B cell (primary cell): Measurements from ENCODE around the gene RNF181. TPM values are rescaled to one million over a fixed set of nuclear protein-coding genes. Genes with fewer than 3 reads are reported as not detected.
A peak's percentile ranks its signal among the peaks of the same experiment; 100 is the strongest.

Experiments
- ATAC-seq: fragments of 200-7000 bp; cut with Tn5 transposase; one replicate; pipeline ENCODE4 v1.10.0; 2021; ENCODE audit warnings: low read depth, mild to moderate bottlenecking, moderate number of reproducible peaks, moderate library complexity
- CTCF ChIA-PET: fragments of 350-600 bp; sonication (Branson Sonifier 250); formaldehyde crosslinking; loops from one replicate; lab custom pipeline; 2021; ENCODE audit warnings: antibody characterized with exemption, inconsistent platforms; lab: Charles Lee
- POLR2A ChIA-PET: fragments of 350-600 bp; sonication (Branson Sonifier 250); formaldehyde crosslinking; loops from one replicate; lab custom pipeline; 2021; ENCODE audit warnings: antibody characterized with exemption; lab: Charles Lee
- DNase-seq: peaks from one replicate; pipeline ENCODE4 v3.0.0; 2013
- H2AFZ ChIP-seq: 2 replicates; pipeline ENCODE4 v1.6.1; 2012; ENCODE audit warnings: mild to moderate bottlenecking, low read depth, low read length; ENCODE audit not compliant: insufficient read depth, poor library complexity, severe bottlenecking
- H3K27ac ChIP-seq, 2 donors: 1 replicate in 1 of 2; 2 replicates in 1 of 2; pipeline ENCODE4 v1.5.1; 2012 to 2013; ENCODE audit warnings: low read length in 2 of 2, mild to moderate bottlenecking in 2 of 2, moderate library complexity in 1 of 2
- H3K27me3 ChIP-seq, 4 experiments: fragments of 200-600 bp in 1 of 4; sonication (generic) in 1 of 4; replicated peaks in 1 of 4; 1 replicate in 2 of 4; 2 replicates in 2 of 4; pipeline versions ENCODE4 v1.6.1 to v1.7.0; 2013 to 2016; ENCODE audit warnings: low read length in 3 of 4, mild to moderate bottlenecking in 2 of 4, mixed read lengths in 1 of 4, moderate library complexity in 1 of 4; ENCODE audit not compliant: insufficient read depth in 4 of 4, control insufficient read depth in 3 of 4; ENCODE audit errors: control extremely low read depth in 1 of 4
- H3K36me3 ChIP-seq, 2 experiments: replicated peaks in 1 of 2; 1 replicate in 1 of 2; 2 replicates in 1 of 2; pipeline versions ENCODE4 v1.6.1 to v1.7.1; 2013; ENCODE audit warnings: low read length in 1 of 2; ENCODE audit not compliant: insufficient read depth in 2 of 2, control insufficient read depth in 1 of 2; ENCODE audit errors: control extremely low read depth in 1 of 2, extremely low read depth in 1 of 2
- H3K4me1 ChIP-seq, 2 donors: fragments of 200-600 bp in 1 of 2; sonication (generic) in 1 of 2; 1 replicate in 1 of 2; 2 replicates in 1 of 2; pipeline versions ENCODE4 v1.5.1 to v1.6.1; 2013 to 2017; ENCODE audit warnings: low read length in 2 of 2; ENCODE audit not compliant: control insufficient read depth in 2 of 2, insufficient read depth in 2 of 2
- H3K4me2 ChIP-seq: replicated peaks from 2 replicates; pipeline ENCODE3; 2012; ENCODE audit warnings: mild to moderate bottlenecking, low read depth, low read length; ENCODE audit not compliant: poor library complexity, severe bottlenecking
- H3K4me3 ChIP-seq, 5 experiments: fragments of 200-600 bp in 1 of 5; sonication (generic) in 1 of 5; 1 replicate in 3 of 5; 2 replicates in 2 of 5; pipeline versions ENCODE4 v1.5.1 to v1.7.0; 2011 to 2016; ENCODE audit warnings: low read length in 4 of 5, mild to moderate bottlenecking in 4 of 5, low read depth in 2 of 5, control low read depth in 1 of 5, moderate library complexity in 1 of 5; ENCODE audit not compliant: insufficient read depth in 1 of 5; ENCODE audit errors: control extremely low read depth in 1 of 5, extremely low read depth in 1 of 5
- H3K79me2 ChIP-seq: fragments of 200-600 bp; sonication (generic); one replicate; pipeline ENCODE4 v1.6.0; 2016; ENCODE audit warnings: low read length; ENCODE audit not compliant: control insufficient read depth, insufficient read depth
- H3K9ac ChIP-seq: fragments of 200-600 bp; sonication (generic); 2 replicates; pipeline ENCODE4 v1.6.1; 2017; ENCODE audit warnings: mild to moderate bottlenecking, low read length, moderate library complexity
- H3K9me3 ChIP-seq, 3 donors: one replicate each; pipeline versions ENCODE4 v1.6.1 to v1.7.1; 2013; ENCODE audit warnings: low read length in 2 of 3; ENCODE audit not compliant: control insufficient read depth in 2 of 3, insufficient read depth in 1 of 3; ENCODE audit errors: control extremely low read depth in 1 of 3
- H4K20me1 ChIP-seq: 2 replicates; pipeline ENCODE4 v1.6.0; 2012; ENCODE audit warnings: mild to moderate bottlenecking, low read length; ENCODE audit not compliant: insufficient read depth, control insufficient read depth, poor library complexity, severe bottlenecking
- H3K27ac Mint-ChIP-seq: one replicate; pipeline ENCODE4 v1.8.0; 2021; ENCODE audit warnings: mixed read lengths
- H3K27me3 Mint-ChIP-seq: one replicate; pipeline ENCODE4 v1.8.0; 2021; ENCODE audit warnings: mixed read lengths
- H3K4me1 Mint-ChIP-seq: one replicate; pipeline ENCODE4 v1.8.0; 2021; ENCODE audit warnings: mixed read lengths
- H3K4me3 Mint-ChIP-seq: one replicate; pipeline ENCODE4 v1.8.0; 2021; ENCODE audit warnings: mixed read lengths
- H3K9me3 Mint-ChIP-seq: one replicate; pipeline ENCODE4 v1.8.0; 2022; ENCODE audit warnings: mixed read lengths; ENCODE audit not compliant: insufficient read depth
- EZH2 ChIP-seq: IDR thresholded peaks from 2 replicates; pipeline ENCODE4 v1.6.1; 2012; ENCODE audit warnings: borderline replicate concordance, low read depth, mild to moderate bottlenecking, moderate library complexity, low read length; ENCODE audit not compliant: insufficient read depth, poor library complexity, severe bottlenecking
- WGBS: methylation state at CpG from one replicate; pipeline ENCODE4 v1.1.5; 2013; ENCODE audit warnings: missing lambda C conversion rate; ENCODE audit not compliant: insufficient coverage; 5-methylcytosine and 5-hydroxymethylcytosine counted together
- intact Hi-C: fragments of 100-400 bp; cut with micrococcal nuclease; formaldehyde crosslinking; loops from one replicate; pipeline ENCODE4 v1.10.0; 2022
- polyA plus RNA-seq: library from polyadenylated mRNA; depleted of rRNA; stranded (reverse); fragments of >200 nt; gene quantifications from 2 replicates; pipeline ENCODE4 v1.2.3, GENCODE V29; 2012
- total RNA-seq, 2 donors: library from RNA; stranded (reverse); fragments of 120-200 nt in 1 of 2; gene quantifications; 1 replicate in 1 of 2; 2 replicates in 1 of 2; pipeline versions ENCODE4 v1.2.3 to v1.2.4, GENCODE V29; 2013 to 2022
- TF ChIP-seq, protein P1 (sequence below): fragments of 200-600 bp; IDR thresholded peaks from one replicate; pipeline ENCODE4 v1.8.0; 2022; ENCODE audit warnings: antibody characterized with exemption, mild to moderate bottlenecking

Gene RNF181
- total and polyA plus RNA-seq, 2 donors (not counting 1 experiment from before 2014, with no cell fraction given): 76.6 to 151 TPM

DNA sequence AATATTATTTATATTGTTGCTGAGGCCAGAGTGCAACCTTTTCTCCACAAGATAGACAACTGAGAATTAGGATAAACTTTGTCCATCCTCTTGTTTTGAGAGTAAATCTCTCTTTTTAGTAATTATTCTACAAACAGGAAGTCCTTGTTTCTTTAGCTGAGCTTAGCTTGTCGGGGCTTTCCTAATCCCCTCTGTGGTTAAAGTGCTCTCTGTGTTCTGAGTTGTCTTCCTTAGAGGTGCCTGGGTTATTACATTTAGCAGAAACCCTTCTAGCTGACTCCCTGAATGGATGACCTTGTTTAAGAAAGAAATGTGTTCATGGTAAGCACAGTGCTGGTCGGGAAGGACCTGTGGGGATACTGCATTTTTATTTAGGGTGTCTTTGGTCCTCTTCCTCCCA is 33.1 kb downstream of the RNF181 start:
- Histone ChIP-seq H3K9me3 (no peaks in the 10 kb centered on the region), H3K9ac (peak overlapping the region; percentile 4), H4K20me1 (peaks cover 3% of the 10 kb centered on the region), H3K4me3 (no peak overlapping the region), H3K4me1 (peaks cover 7% of the 10 kb centered on the region in 2 donors), H2AFZ (no peak overlapping the region), H3K4me2 (peak overlapping the region; percentile 29), H3K27ac (peak overlapping the region in 1 of 2 donors; percentile 67), H3K36me3 (peaks cover 5 to 86% of the 10 kb centered on the region in 2 experiments), H3K27me3 (no peaks in the 10 kb centered on the region), H3K79me2 (peaks cover 18% of the 10 kb centered on the region)
- TF ChIP-seq, protein P1, sequence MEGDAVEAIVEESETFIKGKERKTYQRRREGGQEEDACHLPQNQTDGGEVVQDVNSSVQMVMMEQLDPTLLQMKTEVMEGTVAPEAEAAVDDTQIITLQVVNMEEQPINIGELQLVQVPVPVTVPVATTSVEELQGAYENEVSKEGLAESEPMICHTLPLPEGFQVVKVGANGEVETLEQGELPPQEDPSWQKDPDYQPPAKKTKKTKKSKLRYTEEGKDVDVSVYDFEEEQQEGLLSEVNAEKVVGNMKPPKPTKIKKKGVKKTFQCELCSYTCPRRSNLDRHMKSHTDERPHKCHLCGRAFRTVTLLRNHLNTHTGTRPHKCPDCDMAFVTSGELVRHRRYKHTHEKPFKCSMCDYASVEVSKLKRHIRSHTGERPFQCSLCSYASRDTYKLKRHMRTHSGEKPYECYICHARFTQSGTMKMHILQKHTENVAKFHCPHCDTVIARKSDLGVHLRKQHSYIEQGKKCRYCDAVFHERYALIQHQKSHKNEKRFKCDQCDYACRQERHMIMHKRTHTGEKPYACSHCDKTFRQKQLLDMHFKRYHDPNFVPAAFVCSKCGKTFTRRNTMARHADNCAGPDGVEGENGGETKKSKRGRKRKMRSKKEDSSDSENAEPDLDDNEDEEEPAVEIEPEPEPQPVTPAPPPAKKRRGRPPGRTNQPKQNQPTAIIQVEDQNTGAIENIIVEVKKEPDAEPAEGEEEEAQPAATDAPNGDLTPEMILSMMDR: no peak
- no peak for TF ChIP-seq EZH2
- Mint-ChIP-seq H3K27ac (peak overlapping the region; percentile 66), H3K4me1 (peaks cover 10% of the 10 kb centered on the region), H3K4me3 (no peak overlapping the region), H3K27me3 (no peaks in the 10 kb centered on the region), H3K9me3 (no peaks in the 10 kb centered on the region)
- DNase-seq (peak; percentile 32), ATAC-seq (peak; percentile 67)
- 75% methylated on average over 1 of the region's 2 CpGs for WGBS
- intact Hi-C loops: no loop called here
- CTCF ChIA-PET: interaction anchor here (1.2 to 2.6 kb wide), 2 partner anchors 9 to 77 kb away, joined by 3 to 12 read pairs; no protein-coding TSS in a partner anchor
- POLR2A ChIA-PET: no interaction called here

DNA sequence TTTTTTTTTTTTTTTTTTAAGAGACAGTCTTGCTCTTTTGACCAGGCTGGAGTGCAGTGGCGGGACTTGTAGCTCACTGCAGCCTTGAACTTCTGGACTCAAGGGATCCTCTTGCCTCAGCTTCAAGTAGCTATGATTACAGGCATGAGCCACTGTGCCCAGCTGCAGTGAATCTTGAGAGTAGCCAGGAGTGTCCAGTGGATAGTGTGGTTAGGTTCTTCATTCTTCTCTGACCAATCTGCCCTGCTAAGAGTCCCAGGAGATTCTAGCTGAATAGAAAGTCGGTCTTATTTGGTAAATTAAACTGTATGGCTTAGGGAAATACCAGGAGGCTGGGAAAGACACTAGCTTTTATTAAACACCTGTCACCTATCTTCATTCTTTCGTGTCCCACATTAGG is 35.8 kb downstream of the RNF181 start:
- ChIA-PET POLR2A (no interaction called here), CTCF (interaction anchor here (1.1 to 1.7 kb wide), 4 partner anchors 8 to 80 kb away, joined by 3 to 7 read pairs (median 4); no protein-coding TSS in a partner anchor)
- no peak overlapping the region for H2AFZ ChIP-seq
- H3K9me3 Mint-ChIP-seq: no peaks in the 10 kb centered on the region
- H4K20me1 ChIP-seq: peaks cover 5% of the 10 kb centered on the region
- H3K27me3 ChIP-seq: no peaks in the 10 kb centered on the region
- no peak for TF ChIP-seq EZH2
- TF ChIP-seq, protein P1: no peak
- H3K4me1 Mint-ChIP-seq: peaks cover 10% of the 10 kb centered on the region
- intact Hi-C loops: no loop called here
- no peaks in the 10 kb centered on the region for H3K27me3 Mint-ChIP-seq
- peaks cover 7% of the 10 kb centered on the region in 2 donors for H3K4me1 ChIP-seq
- H3K36me3 ChIP-seq: peaks cover 10 to 81% of the 10 kb centered on the region in 2 experiments
- H3K9me3 ChIP-seq: no peaks in the 10 kb centered on the region
- H3K27ac ChIP-seq: no peak overlapping the region
- ATAC-seq: no peak
- no peak overlapping the region for H3K4me3 ChIP-seq
- WGBS: no CpG with 5 or more reads among the region's 3 CpGs
- no peak overlapping the region for H3K27ac Mint-ChIP-seq
- H3K9ac ChIP-seq: no peak overlapping the region
- no peak for DNase-seq
- H3K4me3 Mint-ChIP-seq: no peak overlapping the region
- peaks cover 25% of the 10 kb centered on the region for H3K79me2 ChIP-seq
- H3K4me2 ChIP-seq: no peak overlapping the region
